ENCODE data around the gene DAG1. TPM values are rescaled to one million over a fixed set of nuclear protein-coding genes. Genes with fewer than 3 reads are reported as not detected.

DAG1 gene
- total and polyA plus RNA-seq, 8 donors = 15.5 to 108 (median 70.0) TPM

GRCh38 chr3:49476563-49476962 is 6.5 kb downstream of the DAG1 start:
- Histone ChIP-seq H3K4me1 (peaks cover 5 to 23% (median 6%) of the 10 kb centered on the region in 3 donors), H3K27ac (no peak overlapping the region), H3K4me3 (no peak overlapping the region), H3K9me3 (no peaks in the 10 kb centered on the region), H3K27me3 (no peaks in the 10 kb centered on the region), H3K36me3 (no peaks in the 10 kb centered on the region)
- ATAC-seq (peak in 2 of 4 donors; percentile 39 to 40), FAIRE-seq (no peak), DNase-seq (no peak)
- TF ChIP-seq CTCF (IDR thresholded peaks at IDR 0.05) = no peak
- 49 to 61% methylated on average over 1 of the region's 1 CpG for WGBS, 2 donors
- intact Hi-C loops (cut with DNase I) = no loop called here

DNA sequence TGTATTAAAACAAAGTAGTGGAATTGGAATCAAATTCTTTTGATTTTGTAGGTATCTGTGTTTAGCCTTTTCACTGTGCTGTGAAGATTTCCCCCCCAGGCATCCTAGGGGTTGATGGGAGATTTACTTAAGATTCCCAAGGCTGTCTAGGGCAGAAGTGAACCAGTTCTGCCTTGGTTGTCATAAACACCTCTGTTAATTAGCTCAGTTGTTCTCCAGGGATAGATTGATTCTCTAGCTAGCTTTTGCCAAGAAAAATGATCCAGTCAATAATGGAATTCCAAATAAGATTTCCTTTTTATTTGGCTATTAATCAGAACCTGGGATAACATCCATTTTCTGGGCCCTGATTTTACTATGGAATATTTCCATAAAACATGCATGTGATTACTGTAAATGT is 12.7 kb downstream of the DAG1 start:
- no peak for TF ChIP-seq CTCF (IDR thresholded peaks at IDR 0.05)
- Histone ChIP-seq H3K36me3 (no peaks in the 10 kb centered on the region), H3K27ac (peak overlapping the region in 3 of 4 donors; percentile 5 to 78 (median 44)), H3K4me3 (no peak overlapping the region), H3K27me3 (no peaks in the 10 kb centered on the region), H3K4me1 (peaks cover 25 to 48% (median 38%) of the 10 kb centered on the region in 3 donors), H3K9me3 (no peaks in the 10 kb centered on the region)
- no peak for DNase-seq
- FAIRE-seq = no peak
- no peak for ATAC-seq
- intact Hi-C loops (cut with DNase I) = no loop called here

DNA sequence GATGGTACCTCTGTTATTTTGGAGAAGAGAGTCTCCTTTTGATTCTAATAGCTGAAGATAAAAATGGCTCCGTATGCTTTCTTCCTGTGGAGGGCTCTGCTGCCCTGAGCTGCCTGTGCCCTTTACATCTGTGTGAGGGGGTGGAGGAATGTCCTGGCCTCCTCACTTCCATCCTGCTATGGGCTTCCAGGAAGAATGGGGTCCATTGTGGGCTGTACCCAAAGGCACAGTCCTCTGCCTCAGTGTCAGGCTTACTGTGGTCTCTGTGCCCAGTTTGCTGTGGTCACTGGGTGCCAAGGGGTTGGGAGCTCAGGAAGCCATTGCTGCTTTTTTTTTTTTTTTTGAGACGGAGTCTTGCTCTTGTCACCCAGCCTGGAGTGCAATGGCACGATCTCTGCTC is 14.4 kb downstream of the DAG1 start:
- H3K27me3 ChIP-seq = no peaks in the 10 kb centered on the region
- TF ChIP-seq CTCF (IDR thresholded peaks at IDR 0.05) = no peak
- intact Hi-C loops (cut with DNase I) = no loop called here
- ATAC-seq (no peak), DNase-seq (no peak), FAIRE-seq (no peak)
- H3K9me3 ChIP-seq = no peaks in the 10 kb centered on the region
- 72 to 82% methylated on average over 3 of the region's 3 CpGs for WGBS, 2 donors
- peaks cover 25 to 54% (median 38%) of the 10 kb centered on the region in 3 donors for H3K4me1 ChIP-seq
- H3K27ac ChIP-seq = peak overlapping the region in 3 of 4 donors; percentile 68 to 81 (median 78)
- H3K4me3 ChIP-seq = no peak overlapping the region
- H3K36me3 ChIP-seq = peaks cover 0 to 3% (median 0%) of the 10 kb centered on the region in 3 donors

GRCh38 chr3:49489247-49489646 is 19.2 kb downstream of the DAG1 start:
- no peak for TF ChIP-seq CTCF (IDR thresholded peaks at IDR 0.05)
- peaks cover 0 to 3% (median 0%) of the 10 kb centered on the region in 3 donors for H3K36me3 ChIP-seq
- H3K4me3 ChIP-seq = no peak overlapping the region
- H3K27me3 ChIP-seq = no peaks in the 10 kb centered on the region
- no peak for DNase-seq
- H3K27ac ChIP-seq = no peak overlapping the region
- intact Hi-C loops (cut with DNase I) = no loop called here
- peaks cover 20 to 38% (median 26%) of the 10 kb centered on the region in 3 donors for H3K4me1 ChIP-seq
- no peak for ATAC-seq
- FAIRE-seq = no peak
- no peaks in the 10 kb centered on the region for H3K9me3 ChIP-seq
- 93 to 96% methylated on average over 7 of the region's 7 CpGs for WGBS, 2 donors

DNA sequence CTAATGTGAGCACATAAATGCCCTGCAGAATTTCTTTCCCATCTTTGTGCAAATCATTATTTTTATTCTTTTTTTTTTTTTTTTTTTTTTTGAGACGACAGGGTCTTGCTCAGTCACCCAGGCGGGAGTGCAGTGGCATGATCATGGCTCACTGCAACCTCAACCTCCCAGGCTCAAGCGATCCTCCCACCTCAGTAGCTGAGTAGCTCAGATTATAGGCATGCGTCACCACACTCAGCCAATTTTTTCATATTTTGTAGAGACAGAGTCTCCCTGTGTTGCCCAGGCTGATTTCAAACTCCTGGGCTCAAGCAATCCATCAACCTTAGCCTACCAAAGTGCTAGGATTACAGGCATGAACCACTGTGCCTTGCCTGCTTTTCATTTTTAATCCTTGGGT is 22.9 kb downstream of the DAG1 start:
- Histone ChIP-seq H3K27me3 (no peaks in the 10 kb centered on the region), H3K4me3 (no peak overlapping the region), H3K36me3 (peaks cover 0 to 3% (median 0%) of the 10 kb centered on the region in 3 donors), H3K27ac (no peak overlapping the region), H3K4me1 (peaks cover 14 to 22% (median 16%) of the 10 kb centered on the region in 3 donors), H3K9me3 (no peaks in the 10 kb centered on the region)
- TF ChIP-seq CTCF (IDR thresholded peaks at IDR 0.05) = no peak
- intact Hi-C loops (cut with DNase I) = no loop called here
- ATAC-seq (no peak), FAIRE-seq (no peak), DNase-seq (no peak)
- WGBS, 2 donors = 93 to 94% methylated on average over 4 of the region's 4 CpGs
